Neuron (in vitro differentiated cells): ENCODE measurements around the gene AFDN.

Source experiments
- H2AFZ ChIP-seq: one replicate; pipeline ENCODE4 v1.6.1; 2013; ENCODE audit warnings: low read depth, mild to moderate bottlenecking, inconsistent platforms, low read length, moderate library complexity
- H3K27me3 ChIP-seq: one replicate; pipeline ENCODE4 v1.6.1; 2013; ENCODE audit warnings: low read length; ENCODE audit not compliant: insufficient read depth
- H3K36me3 ChIP-seq: one replicate; pipeline ENCODE4 v1.6.1; 2013; ENCODE audit warnings: low read length; ENCODE audit not compliant: insufficient read depth
- H3K4me1 ChIP-seq: one replicate; pipeline ENCODE4 v1.6.1; 2013; ENCODE audit warnings: low read length; ENCODE audit not compliant: insufficient read depth
- H3K4me3 ChIP-seq: 2 replicates; pipeline ENCODE4 v1.5.1; 2013; ENCODE audit warnings: mild to moderate bottlenecking, low read length, moderate library complexity
- H3K9me3 ChIP-seq: one replicate; pipeline ENCODE4 v1.6.1; 2013; ENCODE audit warnings: low read length

The AFDN gene

DNA sequence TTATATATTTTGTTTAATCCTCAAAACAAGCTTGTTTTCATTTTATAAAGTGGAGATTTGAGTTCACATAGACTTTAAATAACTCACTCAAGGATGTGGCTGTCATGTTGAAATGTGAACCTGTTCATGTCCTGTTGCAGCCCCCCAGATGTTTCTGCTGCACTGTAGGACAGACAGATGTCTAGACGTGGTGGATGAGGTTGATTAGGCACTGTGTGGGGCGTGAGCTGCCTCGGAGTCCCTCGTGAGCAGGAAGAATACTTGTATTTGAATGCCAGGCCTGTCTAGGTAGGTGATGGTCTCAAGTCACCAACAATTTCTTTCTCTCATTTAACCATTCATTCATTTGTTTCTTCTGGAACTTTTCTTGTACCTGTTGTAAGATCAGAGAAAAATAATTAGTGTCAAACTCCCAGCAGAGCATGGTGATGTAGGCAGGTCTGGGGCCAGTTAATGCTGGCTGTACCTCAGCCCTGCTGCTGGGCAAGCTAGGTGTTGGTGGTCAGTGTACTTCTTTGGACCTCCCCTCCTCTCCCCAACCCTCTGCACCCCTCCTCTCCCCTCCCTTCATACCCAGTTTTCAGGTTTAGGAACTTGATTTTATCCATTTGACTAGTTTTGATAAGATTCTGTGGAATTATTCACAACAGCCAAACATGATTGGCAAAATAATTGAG lies 34.0 kb downstream of the AFDN start:
- Histone ChIP-seq H2AFZ (no peak overlapping the region), H3K4me3 (no peak overlapping the region), H3K36me3 (peaks cover 6% of the 10 kb centered on the region), H3K27me3 (no peaks in the 10 kb centered on the region), H3K9me3 (no peaks in the 10 kb centered on the region), H3K4me1 (peaks cover 25% of the 10 kb centered on the region)

DNA sequence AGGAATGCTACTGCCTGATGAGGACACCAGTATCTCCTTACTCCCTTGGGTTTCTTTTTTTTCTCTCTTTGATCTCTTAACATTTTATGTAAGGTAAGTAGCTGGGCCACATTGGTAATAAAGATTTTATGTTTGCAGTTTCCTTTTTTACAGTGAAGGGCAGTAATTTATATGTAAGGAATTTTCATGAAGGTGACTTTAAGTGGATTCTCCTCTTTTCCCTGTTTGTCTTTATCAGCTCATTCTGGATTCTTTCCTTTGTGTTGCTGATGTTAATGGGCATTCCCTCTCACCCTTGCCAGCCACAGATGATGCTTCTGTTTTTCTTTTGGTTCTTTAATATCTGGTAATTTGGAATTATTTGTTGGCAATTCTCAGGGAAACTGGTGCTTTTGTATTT lies 34.7 kb downstream of the AFDN start:
- no peak overlapping the region for H3K4me3 ChIP-seq
- no peaks in the 10 kb centered on the region for H3K27me3 ChIP-seq
- peaks cover 11% of the 10 kb centered on the region for H3K36me3 ChIP-seq
- H3K4me1 ChIP-seq = peaks cover 25% of the 10 kb centered on the region
- H3K9me3 ChIP-seq = no peaks in the 10 kb centered on the region
- H2AFZ ChIP-seq = no peak overlapping the region

DNA sequence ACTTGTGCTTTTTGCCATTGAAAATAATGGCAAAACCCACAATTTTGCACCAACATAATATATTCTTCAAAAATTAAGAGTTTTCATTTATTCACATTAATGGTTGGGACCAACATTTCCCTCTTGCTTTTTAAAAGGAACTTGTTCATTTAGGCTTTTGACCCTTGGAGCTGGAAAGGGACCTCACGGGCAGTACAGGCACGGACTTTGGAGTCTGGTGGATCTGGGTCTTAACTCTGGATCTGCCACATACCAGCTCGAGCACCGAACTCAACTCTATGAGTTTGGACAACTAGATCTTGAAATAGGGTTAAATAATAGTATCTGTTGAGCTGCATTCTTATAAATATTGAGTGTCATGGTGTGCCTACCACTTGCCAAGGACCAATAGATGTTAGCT lies 37.2 kb downstream of the AFDN start:
- Histone ChIP-seq H3K36me3 (peaks cover 32% of the 10 kb centered on the region), H3K4me3 (no peak overlapping the region), H3K9me3 (no peaks in the 10 kb centered on the region), H3K4me1 (peaks cover 19% of the 10 kb centered on the region), H2AFZ (no peak overlapping the region), H3K27me3 (no peaks in the 10 kb centered on the region)

DNA sequence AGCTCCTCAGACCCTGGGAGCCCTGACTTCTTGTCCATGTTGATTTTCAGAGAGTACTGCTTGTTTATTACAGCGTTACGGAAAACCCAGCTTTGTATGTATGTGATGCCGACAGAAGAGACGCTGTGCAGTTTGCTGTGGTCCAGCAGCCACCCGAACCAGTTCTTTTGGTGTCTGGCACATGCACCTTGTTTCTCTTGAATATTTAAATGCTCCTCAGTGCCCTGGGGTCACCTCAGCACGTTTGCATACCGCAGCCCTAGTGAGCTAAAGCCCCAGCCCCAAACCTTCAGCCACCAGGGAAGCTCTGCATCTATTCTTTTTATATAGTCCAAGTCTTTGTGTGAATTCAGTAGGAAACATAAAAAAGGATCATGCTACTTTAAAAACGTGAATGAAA lies 39.9 kb downstream of the AFDN start:
- Histone ChIP-seq H3K4me1 (peaks cover 7% of the 10 kb centered on the region), H3K36me3 (peaks cover 59% of the 10 kb centered on the region), H3K4me3 (no peak overlapping the region), H2AFZ (no peak overlapping the region), H3K9me3 (no peaks in the 10 kb centered on the region), H3K27me3 (no peaks in the 10 kb centered on the region)

DNA sequence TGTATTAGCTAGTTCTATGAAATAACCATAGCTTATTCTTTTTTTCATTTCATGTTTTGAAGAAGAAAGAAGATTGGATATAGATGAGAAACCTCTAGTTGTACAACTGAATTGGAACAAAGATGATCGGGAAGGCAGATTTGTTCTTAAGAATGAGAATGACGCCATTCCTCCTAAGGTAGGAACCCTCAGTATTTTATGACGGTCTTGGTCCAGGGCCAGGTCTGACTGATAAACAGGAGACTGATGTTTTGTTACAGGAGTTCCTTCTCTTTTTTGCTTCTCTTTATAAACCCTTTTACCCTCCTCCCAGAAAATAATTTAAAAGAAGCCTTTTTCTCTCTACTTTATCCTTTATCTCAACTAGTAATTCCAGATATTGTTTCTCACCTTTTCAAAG lies 43.6 kb downstream of the AFDN start:
- Histone ChIP-seq H3K4me3 (no peak overlapping the region), H3K27me3 (no peaks in the 10 kb centered on the region), H3K9me3 (no peaks in the 10 kb centered on the region), H3K4me1 (peaks cover 6% of the 10 kb centered on the region), H3K36me3 (peaks cover 86% of the 10 kb centered on the region), H2AFZ (no peak overlapping the region)

DNA sequence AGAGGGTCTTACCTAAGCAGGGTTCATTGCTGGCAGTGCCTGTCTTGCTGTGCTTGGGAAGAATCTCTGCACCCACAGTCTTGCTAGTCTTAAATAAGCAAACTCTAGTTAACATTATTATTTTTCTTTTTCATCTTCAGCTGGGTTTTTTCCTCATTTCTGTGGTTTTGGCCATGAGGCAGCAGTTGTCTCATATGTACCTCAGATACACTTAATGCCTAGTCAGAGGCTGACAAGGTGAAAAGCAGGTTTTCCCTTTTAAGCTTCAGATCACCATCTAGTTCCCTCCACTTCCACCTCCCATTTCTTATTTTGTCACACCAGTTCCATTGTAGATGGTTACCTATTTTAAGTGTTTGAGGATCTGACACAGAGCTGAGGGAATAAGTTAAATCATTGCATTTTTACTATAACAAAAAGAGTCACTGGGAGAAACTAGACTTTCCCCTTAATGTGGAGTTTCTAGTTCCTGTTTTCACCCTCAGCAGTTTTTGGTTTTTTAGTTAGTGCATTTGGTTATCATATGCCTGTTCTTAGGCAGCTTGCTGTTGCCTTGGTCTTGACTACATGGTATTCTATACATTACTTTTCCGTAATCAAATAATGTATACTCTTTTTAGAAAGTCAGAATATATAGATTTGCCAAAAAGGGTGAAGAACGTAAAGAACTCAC lies 46.0 kb downstream of the AFDN start:
- Histone ChIP-seq H3K36me3 (peaks cover 95% of the 10 kb centered on the region), H3K4me1 (no peaks in the 10 kb centered on the region), H3K27me3 (no peaks in the 10 kb centered on the region), H2AFZ (no peak overlapping the region), H3K9me3 (no peaks in the 10 kb centered on the region), H3K4me3 (no peak overlapping the region)

DNA sequence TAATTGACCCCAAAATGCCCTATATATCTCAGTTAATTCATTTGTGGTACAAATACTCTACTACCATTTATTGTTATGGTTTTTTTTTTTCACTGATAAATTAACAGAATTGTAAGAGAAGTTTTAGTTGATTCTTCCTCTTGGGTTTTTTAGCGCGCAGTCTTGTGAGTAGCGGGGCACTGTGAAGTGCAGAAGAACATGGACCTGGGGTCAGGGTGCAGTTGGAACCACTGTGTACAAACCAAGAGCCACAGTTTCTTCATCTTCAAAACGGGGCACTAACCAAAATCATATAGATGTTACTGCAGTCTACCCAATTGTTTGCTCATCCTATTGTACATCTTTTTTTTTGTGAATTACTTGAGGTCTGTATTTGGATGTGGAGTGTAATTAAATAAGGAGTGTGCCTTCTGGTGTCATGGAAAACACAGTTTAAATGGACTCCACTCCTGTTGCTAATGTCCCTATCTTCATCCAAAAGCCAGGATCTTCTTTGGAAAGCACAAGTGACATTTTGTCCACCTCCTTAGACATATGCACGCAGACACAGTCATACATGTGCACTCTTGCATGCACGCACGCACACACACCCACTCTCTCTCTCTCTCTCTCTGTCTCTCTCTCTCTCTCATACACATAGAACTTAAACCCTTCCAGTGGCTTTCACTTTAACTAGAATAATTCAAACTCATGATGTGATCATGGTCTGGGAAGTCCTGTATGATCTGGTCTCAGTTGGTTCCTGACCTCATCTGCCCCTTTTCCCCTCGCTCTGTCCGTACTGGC lies 51.5 kb downstream of the AFDN start:
- peaks cover 93% of the 10 kb centered on the region for H3K36me3 ChIP-seq
- no peak overlapping the region for H2AFZ ChIP-seq
- H3K4me1 ChIP-seq = no peaks in the 10 kb centered on the region
- H3K27me3 ChIP-seq = no peaks in the 10 kb centered on the region
- H3K4me3 ChIP-seq = no peak overlapping the region
- H3K9me3 ChIP-seq = no peaks in the 10 kb centered on the region

DNA sequence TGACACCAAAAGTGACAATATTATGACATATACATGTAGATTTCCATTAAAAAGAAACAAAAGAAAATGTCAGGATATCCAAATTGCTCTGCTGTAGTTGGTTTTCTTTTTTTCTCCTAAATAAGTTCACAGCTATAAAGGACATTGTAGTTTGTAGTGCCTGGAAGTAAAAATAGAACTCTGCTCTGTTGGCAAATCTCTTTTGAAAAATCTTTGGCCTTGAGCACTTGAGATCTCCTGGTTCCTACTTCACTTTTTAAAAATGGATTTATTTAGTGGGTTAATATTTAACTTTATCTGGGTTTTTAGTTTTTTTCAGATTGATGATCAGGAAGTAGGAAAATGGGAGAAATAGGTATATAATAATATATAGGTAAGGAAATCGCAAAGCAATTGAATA lies 52.9 kb downstream of the AFDN start:
- no peak overlapping the region for H2AFZ ChIP-seq
- peaks cover 97% of the 10 kb centered on the region for H3K36me3 ChIP-seq
- H3K4me1 ChIP-seq = no peaks in the 10 kb centered on the region
- H3K4me3 ChIP-seq = no peak overlapping the region
- no peaks in the 10 kb centered on the region for H3K9me3 ChIP-seq
- no peaks in the 10 kb centered on the region for H3K27me3 ChIP-seq

DNA sequence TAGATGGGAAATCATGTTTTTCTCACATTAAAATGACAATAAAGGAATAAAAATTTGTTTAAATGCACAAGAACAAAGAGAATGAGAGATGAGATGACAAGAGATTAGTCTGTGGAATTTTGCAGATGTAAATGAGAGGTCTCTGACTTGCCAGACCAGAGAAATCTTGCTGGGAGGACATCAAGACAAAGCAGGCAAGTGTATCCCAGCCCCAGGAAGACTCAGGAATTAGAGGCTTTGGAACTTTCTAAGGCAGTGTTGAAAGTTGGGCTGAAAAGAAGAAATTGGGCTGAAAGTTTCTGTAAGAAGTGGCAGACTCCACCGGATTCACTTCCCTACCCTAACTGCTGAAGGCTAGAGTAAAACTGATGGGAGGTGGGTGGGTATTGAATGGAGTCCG lies 54.6 kb downstream of the AFDN start:
- Histone ChIP-seq H3K4me1 (no peaks in the 10 kb centered on the region), H3K27me3 (no peaks in the 10 kb centered on the region), H3K9me3 (no peaks in the 10 kb centered on the region), H3K36me3 (peaks cover 93% of the 10 kb centered on the region), H3K4me3 (no peak overlapping the region), H2AFZ (no peak overlapping the region)

DNA sequence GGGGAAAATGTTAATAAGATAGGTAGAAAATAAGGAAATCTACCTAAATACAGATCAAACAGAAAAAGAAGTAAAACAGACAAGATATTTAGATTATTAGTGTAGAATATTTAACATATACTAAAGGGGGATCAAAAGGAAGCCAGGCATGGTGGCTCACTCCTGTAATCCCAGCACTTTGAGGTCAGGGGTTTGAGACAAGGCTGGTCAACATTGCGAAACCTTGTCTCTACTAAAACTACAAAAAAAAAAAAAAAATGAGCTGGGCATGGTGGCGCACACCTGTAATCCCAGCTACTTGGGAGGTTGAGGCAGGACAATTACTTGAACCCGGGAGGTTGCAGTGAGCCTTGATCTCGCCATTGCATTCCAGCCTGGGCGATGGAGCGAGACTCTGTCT lies 55.5 kb downstream of the AFDN start:
- H3K9me3 ChIP-seq = no peaks in the 10 kb centered on the region
- H3K36me3 ChIP-seq = peaks cover 84% of the 10 kb centered on the region

DNA sequence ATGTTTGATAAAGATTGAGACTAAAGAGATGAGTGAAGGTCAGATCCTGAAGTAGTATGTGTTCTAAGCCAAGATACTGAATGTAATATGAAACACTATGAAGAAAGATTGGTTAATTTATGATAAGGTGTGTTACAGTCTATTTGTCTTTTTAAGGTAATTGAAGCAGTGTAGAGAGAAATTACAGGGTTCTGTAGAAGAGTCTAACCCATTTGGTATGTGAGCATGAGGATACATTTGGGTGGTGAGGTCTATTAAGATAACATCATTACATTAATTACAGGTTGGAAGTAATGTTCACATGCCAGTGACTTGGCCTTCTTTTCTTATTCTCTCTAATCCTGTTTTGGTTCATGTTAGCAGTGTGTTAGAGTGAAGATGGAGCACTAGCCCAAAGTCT lies 61.4 kb downstream of the AFDN start:
- no peak overlapping the region for H2AFZ ChIP-seq
- H3K36me3 ChIP-seq = peaks cover 77% of the 10 kb centered on the region
- H3K9me3 ChIP-seq = no peaks in the 10 kb centered on the region
- H3K4me1 ChIP-seq = no peaks in the 10 kb centered on the region
- H3K4me3 ChIP-seq = no peak overlapping the region
- no peaks in the 10 kb centered on the region for H3K27me3 ChIP-seq

More for the DNA sequence above, 55.5 kb downstream of the AFDN start:
- H3K27me3 ChIP-seq = no peaks in the 10 kb centered on the region
- no peak overlapping the region for H3K4me3 ChIP-seq
- H3K4me1 ChIP-seq = no peaks in the 10 kb centered on the region
- no peak overlapping the region for H2AFZ ChIP-seq

DNA sequence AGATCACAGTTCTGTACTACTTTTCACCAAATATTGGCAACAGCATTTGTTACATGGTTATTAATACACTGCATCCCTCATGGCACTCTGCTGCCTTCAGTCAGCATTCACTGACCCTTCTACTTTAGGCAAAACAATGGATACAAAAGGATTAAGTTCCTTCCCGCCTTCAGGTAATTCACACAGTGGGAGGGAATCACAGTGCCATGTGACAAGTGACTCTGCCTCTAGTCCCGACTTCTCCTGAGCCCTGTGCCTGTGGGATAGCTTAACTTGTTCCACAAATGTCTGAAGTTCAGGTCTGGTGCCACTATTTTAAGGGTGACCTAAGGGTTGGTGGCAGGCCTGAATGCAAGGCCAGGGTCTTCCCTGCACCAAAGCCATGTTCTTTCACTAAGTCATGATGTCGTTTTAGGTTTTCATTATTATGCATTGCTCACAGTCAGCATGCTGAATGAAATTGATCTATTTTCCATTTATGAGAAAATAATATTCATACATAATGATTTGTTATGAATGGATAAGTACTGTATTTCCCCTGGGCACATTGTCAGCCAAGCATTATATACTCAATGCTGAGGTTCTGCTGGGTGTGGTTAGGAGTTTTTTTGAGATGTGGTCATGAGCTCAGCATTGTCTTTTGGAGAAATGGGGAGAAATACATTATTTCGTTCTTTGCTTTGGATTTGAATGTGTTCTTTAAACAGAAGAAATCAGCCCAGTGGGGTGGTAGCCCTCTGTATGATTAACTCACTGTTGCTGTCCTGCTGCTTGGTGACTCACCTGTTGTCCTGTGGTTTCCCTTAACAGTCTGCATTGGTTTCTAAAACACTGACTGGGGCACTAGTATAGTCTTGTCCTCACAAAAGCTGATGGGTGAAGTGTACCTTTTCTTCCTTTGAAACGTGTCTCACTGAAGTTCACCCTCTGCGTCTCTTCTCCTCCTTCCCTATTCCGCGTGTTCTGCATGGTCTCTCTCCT lies 66.4 kb downstream of the AFDN start:
- Histone ChIP-seq H2AFZ (no peak overlapping the region), H3K27me3 (no peaks in the 10 kb centered on the region), H3K36me3 (peaks cover 89% of the 10 kb centered on the region), H3K4me3 (no peak overlapping the region), H3K9me3 (no peaks in the 10 kb centered on the region), H3K4me1 (no peaks in the 10 kb centered on the region)
